NCI-H345 treated with DMSO at 0.1 percent for 48 hours (cell line): ENCODE data around the gene BCAT1.
A peak's percentile ranks its signal among the peaks of the same experiment; 100 is the strongest.

ENCODE experiments used
- DNase-seq: peaks from one replicate; lab custom pipeline; 2025; ENCODE audit not compliant: unreplicated experiment; lab: John Stamatoyannopoulos, UW

Gene BCAT1, protein sequence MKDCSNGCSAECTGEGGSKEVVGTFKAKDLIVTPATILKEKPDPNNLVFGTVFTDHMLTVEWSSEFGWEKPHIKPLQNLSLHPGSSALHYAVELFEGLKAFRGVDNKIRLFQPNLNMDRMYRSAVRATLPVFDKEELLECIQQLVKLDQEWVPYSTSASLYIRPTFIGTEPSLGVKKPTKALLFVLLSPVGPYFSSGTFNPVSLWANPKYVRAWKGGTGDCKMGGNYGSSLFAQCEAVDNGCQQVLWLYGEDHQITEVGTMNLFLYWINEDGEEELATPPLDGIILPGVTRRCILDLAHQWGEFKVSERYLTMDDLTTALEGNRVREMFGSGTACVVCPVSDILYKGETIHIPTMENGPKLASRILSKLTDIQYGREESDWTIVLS

DNA sequence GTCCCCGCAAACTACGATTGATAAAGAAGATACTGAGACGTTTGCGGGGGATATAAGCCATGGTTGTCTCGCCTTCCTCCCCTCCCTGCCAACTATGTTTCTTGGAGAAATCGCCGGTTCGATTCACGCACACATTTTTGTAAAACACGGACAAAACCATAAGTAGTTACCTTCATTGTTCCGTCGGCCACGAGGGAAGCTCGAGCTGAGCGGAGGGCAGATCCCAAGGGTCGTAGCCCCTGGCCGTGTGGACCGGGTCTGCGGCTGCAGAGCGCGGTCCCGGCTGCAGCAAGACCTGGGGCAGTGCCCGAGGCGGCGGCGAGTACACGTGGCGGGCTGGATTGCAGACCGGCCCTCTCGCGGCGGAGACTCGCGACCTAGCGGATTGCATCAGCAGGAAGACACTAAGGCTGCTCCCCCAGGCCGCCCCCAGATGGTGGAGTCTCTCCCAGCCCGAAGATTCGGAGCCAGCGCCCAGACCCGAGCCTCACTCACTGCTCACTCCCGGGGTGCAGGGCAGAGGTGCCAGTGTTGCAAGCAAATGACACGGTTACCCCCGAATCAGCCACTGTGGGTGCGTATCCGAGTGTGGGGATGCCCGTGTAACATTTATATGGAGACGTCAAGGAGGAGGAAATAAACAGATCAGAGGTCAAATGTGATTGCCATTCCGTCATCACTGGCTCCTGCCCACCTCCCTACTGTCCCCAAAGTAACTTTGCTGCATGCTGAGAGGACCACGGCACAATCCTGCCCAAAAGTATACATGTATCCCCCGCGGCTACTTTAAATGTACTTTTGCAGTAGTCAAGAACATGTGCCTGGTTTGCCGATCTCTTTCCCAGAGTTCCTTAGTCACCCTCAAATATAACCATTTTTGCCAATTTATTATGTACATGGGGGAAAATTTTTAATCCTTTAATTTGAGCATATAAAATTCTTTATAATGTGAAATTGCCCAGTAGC lies at the start of gene BCAT1:
Gene BCAT1 (minus strand): TSS at position 345 of the 966 bp plus-strand sequence. CDS start 169 bp downstream, at position 176.
- no peak for DNase-seq

DNA sequence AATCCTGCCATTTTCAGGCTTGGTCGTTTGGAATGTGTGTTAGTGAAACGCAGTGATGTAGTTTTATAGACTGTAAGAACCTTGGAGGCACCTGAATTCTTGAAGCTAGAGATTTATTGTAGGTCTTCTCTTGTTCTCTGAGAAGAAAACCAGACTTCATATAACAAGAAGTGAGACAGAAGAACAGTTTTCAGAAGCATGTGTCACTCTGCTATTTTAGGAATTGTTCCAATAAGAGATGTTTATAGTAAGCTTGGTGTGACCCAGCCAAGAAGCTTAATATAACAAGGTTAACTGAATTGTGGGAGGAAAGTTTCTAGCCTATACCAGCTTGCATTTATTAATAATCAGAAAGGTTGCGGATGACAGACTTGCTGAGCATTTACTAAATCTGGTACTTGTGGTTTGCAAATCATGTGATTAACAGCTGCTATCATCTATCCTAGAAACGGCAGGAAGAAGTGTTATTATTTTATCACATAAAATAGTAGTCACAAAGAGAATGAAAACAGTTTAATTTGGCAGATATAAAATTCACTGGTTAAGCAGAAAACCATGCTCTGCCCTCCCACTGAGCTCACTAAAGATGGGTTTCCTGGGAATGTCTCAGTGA lies 49.2 kb upstream of the BCAT1 start:
- no peak for DNase-seq

DNA sequence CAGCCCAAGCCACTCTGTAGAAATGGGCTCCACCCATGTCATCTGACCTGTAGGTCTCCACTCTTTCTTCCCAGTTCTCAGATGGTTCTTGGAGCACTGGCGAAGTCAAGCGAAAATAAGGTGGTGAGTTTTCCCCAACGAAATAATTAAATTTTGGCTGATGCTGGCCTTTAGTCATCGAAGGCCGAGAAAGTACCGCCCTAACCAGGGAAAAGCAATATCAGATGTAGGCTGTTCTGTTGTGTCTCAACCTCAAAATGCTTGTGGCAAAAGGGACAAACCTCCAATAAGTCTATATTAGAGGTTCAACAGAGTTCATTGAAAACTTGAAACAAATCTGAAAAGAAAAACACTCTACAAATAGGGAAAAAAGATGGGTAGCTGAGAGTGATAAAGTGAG lies 48.6 kb upstream of the BCAT1 start:
- no peak for DNase-seq

DNA sequence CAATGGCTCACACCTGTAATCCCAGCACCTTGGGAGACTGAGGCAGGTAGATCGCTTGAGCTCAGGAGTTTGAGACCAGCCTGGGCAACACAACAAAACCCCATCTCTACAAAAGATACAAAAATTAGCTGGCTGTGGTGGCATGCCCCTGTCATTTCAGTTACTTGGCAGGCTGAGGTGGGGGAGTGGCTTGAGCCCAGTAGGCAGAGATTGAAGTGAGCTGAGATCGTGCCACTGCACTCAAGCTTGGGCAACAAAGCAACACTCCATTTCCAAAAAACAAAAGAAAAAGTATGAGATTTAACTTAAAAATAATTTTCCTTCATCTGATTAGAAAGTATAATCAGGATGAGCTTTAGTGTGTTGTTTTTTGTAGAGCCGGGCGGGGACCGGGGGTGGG lies 47.9 kb upstream of the BCAT1 start:
- DNase-seq = no peak

DNA sequence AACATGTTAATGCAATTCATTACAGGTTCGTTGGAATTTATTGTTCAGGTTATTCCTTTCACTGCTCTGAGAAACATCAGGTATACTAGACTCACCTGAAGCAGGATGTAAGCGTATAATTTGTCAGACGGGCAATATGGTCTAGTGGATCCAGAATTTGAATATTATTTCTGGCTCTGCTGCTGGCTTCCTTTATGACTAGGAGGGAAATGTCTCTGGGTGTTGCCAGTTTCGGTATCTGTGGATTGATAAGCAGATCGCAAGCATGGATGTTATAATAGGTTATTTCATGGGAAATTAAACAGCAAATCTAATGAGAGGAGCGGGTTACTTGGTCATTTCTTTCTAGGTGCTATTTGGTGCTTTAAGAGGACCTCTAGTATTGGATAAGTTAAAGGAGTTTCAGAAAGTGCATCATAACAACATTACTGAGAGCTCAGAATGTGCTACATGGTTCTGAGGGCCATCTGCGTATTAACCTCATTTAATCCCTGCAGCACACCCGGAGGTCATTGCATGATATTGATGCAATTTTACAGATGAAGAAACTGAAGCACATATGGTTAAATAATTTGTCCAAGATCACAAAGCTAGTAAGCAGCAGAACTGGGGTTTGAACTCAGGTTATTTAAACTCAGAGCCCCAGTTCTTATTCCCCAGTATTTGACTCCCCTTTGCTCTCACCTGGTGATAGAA lies 47.3 kb upstream of the BCAT1 start:
- no peak for DNase-seq

DNA sequence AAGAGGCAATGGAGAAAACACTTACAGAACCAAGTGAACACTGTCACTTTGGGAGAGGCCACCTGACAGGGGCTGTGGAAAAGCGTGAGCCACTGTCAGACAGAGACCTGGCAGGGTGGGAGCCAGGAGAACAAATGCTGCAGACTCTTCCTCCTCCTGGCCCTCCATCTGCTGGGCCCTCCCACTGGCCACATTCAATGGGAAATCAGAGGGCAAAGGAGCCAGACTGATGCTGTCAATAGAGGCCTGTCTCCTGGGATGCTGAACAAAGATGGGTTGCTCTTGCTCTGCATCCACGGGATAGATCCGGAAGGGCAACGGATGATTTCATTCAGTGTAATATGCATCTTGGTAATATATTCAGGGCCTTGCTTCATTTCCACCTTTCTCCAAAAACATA lies 44.9 kb upstream of the BCAT1 start:
- no peak for DNase-seq

DNA sequence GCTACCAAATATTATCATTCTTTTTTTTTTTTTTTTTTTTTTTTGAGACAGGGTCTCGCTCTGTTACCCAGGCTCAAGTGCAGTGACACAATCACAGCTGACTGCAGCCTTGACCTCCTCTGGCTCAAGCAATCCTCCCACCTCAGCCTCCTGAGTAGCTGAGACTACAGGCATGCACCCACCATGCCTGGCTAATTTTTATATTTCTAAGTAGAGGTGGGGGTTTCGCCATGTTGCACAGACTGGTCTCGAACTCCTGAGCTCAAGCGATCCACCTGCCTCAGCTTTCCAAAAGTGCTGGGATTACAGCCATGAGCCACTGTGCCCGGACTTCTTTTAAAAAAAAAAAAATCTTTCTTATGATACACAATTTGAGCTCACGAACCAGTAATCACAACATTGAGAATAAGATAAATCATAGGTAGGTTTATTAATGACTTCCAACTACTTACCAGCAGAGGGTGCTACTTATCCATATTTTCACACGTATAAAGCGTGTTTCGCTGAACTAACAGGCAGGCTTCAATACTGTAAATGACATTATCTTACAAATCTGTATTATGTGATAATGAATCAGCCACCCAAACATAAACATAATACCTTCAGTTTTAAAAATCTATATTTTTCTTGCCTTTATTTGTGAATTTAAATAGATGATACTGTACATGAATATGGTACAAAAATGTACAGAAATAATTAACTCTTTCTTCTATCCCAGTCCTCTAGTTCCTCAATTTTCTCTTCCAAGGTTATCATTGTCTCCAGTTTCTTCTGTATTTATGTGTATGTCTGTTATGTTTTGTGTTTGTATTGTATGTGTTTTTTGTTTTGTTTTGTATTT lies 42.5 kb upstream of the BCAT1 start:
- peak; percentile 77 for DNase-seq

DNA sequence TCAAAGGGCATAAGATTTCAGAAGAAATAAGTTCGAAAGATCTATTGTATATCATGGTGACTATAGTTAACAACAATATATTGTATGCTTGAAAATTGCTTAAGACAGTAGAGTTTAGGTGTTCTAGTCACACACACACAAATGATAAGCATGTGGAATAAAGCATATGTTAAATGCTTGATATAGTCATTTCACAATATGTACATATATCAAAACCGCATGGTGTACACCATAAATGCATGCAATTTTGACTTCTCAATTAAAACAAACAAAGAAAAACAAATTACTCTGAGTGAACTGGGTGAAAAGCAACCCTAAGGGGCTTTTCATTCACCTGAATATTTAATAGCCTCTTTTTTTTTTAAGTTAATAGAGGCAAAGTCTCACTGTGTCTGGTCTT lies 40.3 kb upstream of the BCAT1 start:
- no peak for DNase-seq

DNA sequence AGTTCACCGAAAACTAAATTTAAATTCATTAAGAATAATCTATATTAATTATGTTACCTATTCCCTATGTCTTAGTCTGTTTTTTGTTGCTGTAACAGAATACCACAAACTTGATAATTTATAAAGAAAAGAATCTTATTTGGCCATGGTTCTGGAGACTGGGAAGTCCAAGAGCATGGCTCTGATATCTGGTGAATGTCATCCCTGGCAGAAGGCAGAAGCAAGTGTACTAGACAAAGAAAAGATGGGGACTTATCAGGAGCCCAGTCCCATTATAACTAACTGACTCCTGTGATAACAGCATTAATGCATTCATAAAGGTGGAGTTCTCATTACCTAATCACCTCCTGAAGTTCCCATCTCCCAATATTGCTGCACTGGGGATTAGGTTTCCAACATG lies 33.3 kb upstream of the BCAT1 start:
- DNase-seq = no peak

DNA sequence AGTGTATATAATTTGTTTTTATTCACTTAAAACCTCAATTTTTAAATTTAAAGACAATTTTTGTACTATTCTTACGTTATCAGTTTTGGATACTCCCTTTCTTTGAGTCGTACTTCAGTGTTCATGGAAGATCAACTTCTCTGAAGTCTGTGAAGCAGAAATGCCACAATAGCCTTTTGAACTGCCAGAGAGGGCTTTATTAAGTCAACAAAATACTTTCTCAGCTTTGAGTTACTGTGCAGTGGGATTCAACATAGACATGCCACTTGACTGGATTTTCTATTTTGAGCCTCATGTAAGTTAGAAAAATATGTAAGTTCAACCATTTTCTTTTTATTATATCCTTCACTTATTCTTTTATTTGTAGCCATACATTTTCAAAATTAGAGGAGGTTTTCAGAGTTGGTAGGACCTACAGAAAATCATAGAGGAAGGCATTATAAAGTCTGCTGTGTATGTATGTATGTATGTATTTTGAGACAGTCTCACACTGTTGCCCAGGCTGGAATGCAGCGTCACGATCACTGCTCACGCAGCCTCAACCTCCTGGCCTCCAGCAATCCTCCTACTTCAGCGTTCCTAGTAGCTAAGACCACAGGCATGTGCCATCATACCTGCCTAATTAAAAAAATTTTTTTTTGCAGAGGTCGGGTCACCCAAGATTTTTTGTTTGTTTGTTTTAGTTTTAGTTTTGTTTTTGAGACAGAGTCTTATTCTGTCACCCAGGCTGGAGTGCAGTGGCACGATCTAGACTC lies 31.3 kb upstream of the BCAT1 start:
- no peak for DNase-seq

DNA sequence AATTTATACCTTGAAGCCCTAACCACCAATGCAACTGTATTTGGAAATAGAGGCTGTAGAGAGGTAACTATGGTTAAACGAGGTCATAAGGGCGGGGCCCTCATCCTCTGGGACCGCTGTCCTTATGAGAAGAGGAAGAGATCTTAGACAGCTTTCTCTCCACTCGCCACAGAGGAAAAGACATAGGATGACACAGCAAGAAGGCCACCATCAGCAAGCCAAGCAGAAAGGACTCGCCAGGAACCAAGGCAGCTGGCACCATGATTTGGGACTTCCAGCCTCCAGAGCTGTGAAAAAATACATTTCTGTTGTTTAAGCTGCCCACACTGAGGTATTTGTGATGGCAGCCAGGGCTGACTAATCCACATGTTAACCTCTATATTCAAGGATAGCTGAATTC lies 30.4 kb upstream of the BCAT1 start:
- DNase-seq = no peak

DNA sequence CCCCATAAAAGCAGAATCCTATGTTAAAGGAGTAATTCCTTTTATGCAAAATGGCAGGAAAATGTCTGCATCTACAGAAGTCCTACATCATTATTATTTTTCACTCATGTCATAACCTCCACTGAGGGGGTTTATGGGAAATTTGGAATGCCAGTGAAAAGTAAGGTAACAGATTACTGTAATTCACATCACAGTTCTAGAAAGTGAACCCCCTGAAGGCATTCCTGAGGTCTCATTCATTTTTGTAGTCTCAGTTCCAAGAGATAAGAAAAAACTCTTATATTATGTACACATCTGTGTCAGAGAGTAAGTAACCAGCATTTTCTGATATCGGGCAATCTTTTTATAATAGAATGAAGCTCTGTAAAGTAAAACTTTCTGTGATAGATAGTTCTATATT lies 28.8 kb upstream of the BCAT1 start:
- DNase-seq = no peak

DNA sequence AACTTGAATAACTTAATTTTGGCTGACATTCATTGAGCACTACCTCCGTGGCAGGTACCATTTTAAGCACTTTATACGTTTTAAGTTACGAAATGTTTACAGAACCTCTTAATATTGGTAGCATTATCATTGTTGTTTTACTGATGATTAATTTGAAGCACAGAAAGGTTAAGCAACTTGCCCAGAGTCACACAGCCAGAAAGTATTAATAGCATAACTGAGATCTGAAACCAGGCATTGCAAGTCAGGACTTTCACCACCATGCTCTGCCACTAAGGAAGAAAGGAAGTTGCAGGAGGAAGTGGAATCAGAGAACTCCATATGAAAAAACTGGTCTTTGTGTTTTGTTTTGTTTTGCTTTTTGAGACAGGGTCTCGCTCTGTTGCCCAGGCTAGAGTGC lies 28.2 kb upstream of the BCAT1 start:
- no peak for DNase-seq

DNA sequence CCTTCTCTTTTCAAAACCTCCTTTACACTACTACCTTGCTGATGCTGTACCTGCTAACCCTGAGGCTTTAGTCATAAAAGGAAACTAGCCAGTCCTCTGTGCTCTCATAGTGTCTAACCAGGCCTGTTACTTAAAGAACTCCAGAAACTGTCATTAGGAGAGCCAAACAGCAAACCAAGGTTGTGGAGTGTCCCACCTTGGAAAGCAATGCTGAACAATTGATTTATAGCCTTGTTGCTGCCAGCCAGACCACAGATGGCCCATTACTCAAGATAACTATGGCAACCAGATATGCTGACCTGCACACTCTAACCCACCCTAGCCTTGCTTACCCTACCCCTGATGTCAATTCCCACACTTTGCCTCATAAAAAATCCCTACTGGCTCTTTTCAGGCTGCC lies 26.5 kb upstream of the BCAT1 start:
- no peak for DNase-seq

DNA sequence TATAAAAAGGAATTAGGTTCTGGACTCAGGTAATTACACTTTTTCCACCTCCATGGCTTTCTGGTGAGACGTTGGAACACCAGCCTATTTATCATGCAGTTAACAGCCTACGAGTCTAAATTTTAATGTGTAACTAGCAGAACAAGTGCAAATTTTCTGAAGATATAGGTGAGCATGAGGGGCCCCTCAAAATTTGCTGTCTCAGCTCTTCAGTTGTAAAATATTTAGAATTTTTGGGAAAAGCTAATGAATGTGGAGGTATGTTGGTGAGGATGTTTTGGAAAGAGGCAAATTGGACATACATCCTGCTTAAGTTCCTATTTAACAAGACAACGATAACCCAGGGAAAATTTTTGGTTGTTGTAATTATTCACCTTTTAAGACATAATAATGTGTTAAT lies 25.3 kb upstream of the BCAT1 start:
- DNase-seq = no peak

DNA sequence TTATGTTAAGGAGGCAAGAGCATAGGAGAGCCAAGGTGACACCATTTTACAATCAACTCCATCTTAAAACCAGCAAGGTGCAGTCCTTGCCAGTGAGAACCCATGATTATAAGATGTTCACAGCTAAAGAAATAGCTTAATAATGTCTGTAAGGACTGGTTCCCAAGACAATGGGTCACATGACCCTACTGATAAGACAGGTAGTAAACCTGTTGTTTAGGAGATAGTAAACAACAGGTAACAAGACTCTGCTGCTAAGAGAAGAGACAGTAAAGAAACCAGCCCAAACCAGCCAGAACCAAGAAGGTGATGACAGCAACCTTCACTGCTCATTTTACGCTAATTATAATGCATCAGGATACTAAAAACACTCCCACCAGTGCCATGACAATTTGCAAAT lies 23.2 kb upstream of the BCAT1 start:
- no peak for DNase-seq

DNA sequence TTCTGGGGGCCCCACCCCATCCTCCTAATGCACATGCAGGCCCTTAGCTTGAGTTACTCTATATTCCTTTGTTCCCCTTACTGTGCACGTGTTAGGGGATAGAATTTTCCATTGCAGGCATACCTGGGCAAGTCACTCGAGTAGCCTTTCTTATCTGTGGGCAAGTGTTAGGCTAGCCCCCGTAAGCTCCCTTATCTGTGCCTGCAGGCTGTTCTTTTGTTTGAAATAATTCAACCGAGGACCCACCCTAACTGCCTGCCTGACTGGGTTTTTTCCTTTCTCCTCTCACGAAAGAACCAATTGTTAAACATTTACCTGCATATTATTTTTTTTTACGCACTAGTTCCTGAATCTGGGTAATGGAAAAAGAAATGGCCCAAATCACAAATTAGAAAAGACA lies 21.3 kb upstream of the BCAT1 start:
- DNase-seq = no peak

DNA sequence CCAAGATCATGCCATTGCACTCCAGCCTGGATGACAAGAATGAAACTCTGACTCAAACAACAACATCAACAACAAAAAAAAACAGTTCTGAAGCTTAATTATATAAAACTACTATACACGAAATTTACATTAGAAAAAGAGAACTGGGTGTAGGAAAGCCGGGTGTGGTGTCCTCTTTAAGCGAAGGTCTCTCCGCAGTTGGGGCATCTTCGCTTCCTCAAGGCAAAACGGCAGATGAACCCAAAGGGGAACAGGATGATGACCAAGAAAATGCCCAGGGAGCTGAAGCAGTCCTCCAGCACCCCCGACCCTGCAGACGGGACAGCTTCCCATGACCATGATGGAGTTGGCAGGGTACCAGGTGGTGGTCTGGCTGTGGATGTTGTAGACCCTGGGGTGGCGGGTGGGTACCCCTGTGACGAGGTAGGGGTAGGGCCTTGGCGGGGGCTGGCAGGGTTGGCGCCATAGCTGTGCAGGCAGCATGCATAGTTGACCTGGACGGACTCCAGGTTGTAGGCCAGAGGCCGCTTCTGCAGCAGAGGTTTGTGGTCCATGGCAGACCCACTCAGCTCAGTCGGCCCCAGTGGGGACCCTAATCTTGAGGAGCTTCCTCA lies 18.2 kb upstream of the BCAT1 start:
- no peak for DNase-seq

DNA sequence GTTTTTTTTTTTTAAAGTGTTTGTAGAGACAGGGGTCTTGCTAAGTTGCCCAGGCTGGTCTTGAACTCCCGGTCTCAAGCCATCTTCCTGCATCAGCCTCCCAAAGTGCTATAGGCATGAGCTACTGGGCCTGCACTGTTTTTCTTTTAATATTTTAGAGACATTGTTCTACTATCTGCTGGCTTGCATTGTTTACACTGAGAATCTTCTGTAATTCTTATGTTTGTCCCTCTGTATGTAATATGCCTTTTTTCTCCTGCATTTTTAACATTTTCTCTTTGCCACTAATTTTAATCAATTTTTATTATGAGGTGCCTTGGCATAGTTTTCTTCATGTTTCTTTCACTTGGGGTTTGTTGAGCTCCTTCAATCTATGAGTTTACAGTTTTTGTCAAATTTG lies 15.4 kb upstream of the BCAT1 start:
- DNase-seq = no peak
